Activated B cell treated with CpG ODN at 0.5 μM for 24 hours (primary cell): ENCODE results near the gene KIAA0825. TPM values are rescaled to one million over a fixed set of nuclear protein-coding genes. Genes with fewer than 3 reads are reported as not detected.

Source experiments
- ATAC-seq: fragments of 200-7000 bp; cut with Tn5 transposase; one replicate; pipeline ENCODE4 v1.10.0; 2021; ENCODE audit warnings: low read depth, mild to moderate bottlenecking, moderate library complexity
- CTCF ChIA-PET: fragments of 350-600 bp; sonication (Branson Sonifier 250); formaldehyde crosslinking; loops from one replicate; lab custom pipeline; 2021; ENCODE audit warnings: antibody characterized with exemption; lab: Charles Lee
- POLR2A ChIA-PET: fragments of 350-600 bp; sonication (Branson Sonifier 250); formaldehyde crosslinking; loops from one replicate; lab custom pipeline; 2021; ENCODE audit warnings: antibody characterized with exemption; lab: Charles Lee
- DNase-seq: peaks from one replicate; pipeline ENCODE4 v3.0.0; 2022
- H3K27ac Mint-ChIP-seq: one replicate; pipeline ENCODE4 v1.8.0; 2020; ENCODE audit warnings: mixed read lengths
- H3K27me3 Mint-ChIP-seq: one replicate; pipeline ENCODE4 v1.8.0; 2021; ENCODE audit warnings: mixed read lengths
- H3K36me3 Mint-ChIP-seq: one replicate; pipeline ENCODE4 v1.8.0; 2021; ENCODE audit warnings: low read depth, mixed read lengths
- H3K4me1 Mint-ChIP-seq: one replicate; pipeline ENCODE4 v1.8.0; 2021; ENCODE audit warnings: mixed read lengths
- H3K4me3 Mint-ChIP-seq: one replicate; pipeline ENCODE4 v1.8.0; 2020; ENCODE audit warnings: mild to moderate bottlenecking, mixed read lengths
- H3K9me3 Mint-ChIP-seq: one replicate; pipeline ENCODE4 v1.8.0; 2020; ENCODE audit warnings: mixed read lengths
- intact Hi-C: fragments of 100-400 bp; cut with micrococcal nuclease; formaldehyde crosslinking; loops from one replicate; pipeline ENCODE4 v1.15.1; 2024
- total RNA-seq: library from RNA; stranded (reverse); gene quantifications from 2 replicates; pipeline ENCODE4 v1.2.3, GENCODE V29; 2022
- TF ChIP-seq, protein P1 (sequence below): fragments of 200-600 bp; IDR thresholded peaks from one replicate; pipeline ENCODE4 v1.8.0; 2022; ENCODE audit warnings: antibody characterized with exemption, mild to moderate bottlenecking

Gene KIAA0825
- total RNA-seq, 1 donor from 2014 or later: 2.3 TPM

DNA sequence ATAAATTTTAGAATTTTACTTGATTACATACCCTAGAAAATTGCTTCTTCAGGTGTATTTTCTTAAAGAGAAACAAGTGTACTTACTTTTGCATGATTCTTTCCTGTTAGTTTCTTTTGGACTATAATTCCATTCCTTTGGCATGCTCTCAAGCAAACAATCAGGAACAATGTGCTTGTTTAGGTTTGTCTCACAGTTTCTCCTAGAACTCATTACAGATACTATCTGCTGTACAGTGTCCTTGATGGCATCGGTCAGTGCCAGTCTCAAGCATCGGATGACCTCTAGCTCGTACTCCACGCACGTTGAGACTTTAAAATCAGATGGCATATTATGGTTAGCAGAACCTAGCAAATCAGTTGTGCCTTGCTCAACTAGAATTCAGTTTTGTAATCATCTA is 214.9 kb downstream of the KIAA0825 start:
- TF ChIP-seq, protein P1, sequence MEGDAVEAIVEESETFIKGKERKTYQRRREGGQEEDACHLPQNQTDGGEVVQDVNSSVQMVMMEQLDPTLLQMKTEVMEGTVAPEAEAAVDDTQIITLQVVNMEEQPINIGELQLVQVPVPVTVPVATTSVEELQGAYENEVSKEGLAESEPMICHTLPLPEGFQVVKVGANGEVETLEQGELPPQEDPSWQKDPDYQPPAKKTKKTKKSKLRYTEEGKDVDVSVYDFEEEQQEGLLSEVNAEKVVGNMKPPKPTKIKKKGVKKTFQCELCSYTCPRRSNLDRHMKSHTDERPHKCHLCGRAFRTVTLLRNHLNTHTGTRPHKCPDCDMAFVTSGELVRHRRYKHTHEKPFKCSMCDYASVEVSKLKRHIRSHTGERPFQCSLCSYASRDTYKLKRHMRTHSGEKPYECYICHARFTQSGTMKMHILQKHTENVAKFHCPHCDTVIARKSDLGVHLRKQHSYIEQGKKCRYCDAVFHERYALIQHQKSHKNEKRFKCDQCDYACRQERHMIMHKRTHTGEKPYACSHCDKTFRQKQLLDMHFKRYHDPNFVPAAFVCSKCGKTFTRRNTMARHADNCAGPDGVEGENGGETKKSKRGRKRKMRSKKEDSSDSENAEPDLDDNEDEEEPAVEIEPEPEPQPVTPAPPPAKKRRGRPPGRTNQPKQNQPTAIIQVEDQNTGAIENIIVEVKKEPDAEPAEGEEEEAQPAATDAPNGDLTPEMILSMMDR: no peak
- Mint-ChIP-seq H3K27ac (no peak overlapping the region), H3K36me3 (no peaks in the 10 kb centered on the region), H3K4me3 (no peak overlapping the region), H3K4me1 (no peaks in the 10 kb centered on the region), H3K27me3 (no peaks in the 10 kb centered on the region), H3K9me3 (no peaks in the 10 kb centered on the region)
- ChIA-PET CTCF (no interaction called here), POLR2A (interaction anchor here (0.5 kb wide), 1 partner anchor 109 kb away, joined by 8 read pairs; no protein-coding TSS in a partner anchor)
- ATAC-seq: no peak
- intact Hi-C loops: no loop called here
- no peak for DNase-seq

GRCh38 chr5:94402096-94402495 is 216.3 kb downstream of the KIAA0825 start:
- intact Hi-C loops: no loop called here
- DNase-seq (no peak), ATAC-seq (no peak)
- no peaks in the 10 kb centered on the region for H3K4me1 Mint-ChIP-seq
- H3K27ac Mint-ChIP-seq: no peak overlapping the region
- ChIA-PET POLR2A (no interaction called here), CTCF (no interaction called here)
- no peaks in the 10 kb centered on the region for H3K27me3 Mint-ChIP-seq
- no peaks in the 10 kb centered on the region for H3K9me3 Mint-ChIP-seq
- TF ChIP-seq, protein P1: no peak
- no peaks in the 10 kb centered on the region for H3K36me3 Mint-ChIP-seq
- H3K4me3 Mint-ChIP-seq: no peak overlapping the region

- Mint-ChIP-seq H3K27ac (no peak overlapping the region), H3K4me3 (no peak overlapping the region), H3K9me3 (no peaks in the 10 kb centered on the region), H3K27me3 (no peaks in the 10 kb centered on the region), H3K36me3 (no peaks in the 10 kb centered on the region), H3K4me1 (no peaks in the 10 kb centered on the region)
- ChIA-PET CTCF (no interaction called here), POLR2A (no interaction called here)
- TF ChIP-seq, protein P1: no peak
- no peak for DNase-seq
- intact Hi-C loops: no loop called here
- ATAC-seq: no peak
Measured at GRCh38 chr5:94397508-94397907, 220.9 kb downstream of the KIAA0825 start.

DNA sequence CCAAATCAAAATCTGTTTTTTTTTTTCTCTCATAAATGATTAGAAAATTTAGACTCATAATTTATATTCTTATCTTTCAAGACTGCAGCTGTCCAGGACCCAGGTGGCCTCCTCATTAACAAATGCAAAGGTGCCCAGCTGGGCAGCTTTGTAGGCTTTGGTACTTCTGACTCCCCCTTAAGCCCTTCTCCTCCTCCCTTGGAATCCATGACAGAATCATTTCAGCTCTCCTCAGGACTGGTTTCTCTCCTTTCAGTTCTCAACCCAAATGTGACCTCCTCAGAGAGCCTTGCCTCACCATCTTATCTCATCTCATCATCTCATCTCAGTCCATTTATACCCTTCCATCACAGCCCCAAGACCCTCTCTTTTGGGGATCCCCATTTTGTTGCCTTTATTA is 221.7 kb downstream of the KIAA0825 start:
- Mint-ChIP-seq H3K9me3 (no peaks in the 10 kb centered on the region), H3K27me3 (no peaks in the 10 kb centered on the region), H3K27ac (no peak overlapping the region), H3K4me3 (no peak overlapping the region), H3K36me3 (no peaks in the 10 kb centered on the region), H3K4me1 (no peaks in the 10 kb centered on the region)
- ATAC-seq: no peak
- TF ChIP-seq, protein P1: no peak
- CTCF ChIA-PET: no interaction called here
- DNase-seq: no peak
- POLR2A ChIA-PET: no interaction called here
- intact Hi-C loops: no loop called here

DNA sequence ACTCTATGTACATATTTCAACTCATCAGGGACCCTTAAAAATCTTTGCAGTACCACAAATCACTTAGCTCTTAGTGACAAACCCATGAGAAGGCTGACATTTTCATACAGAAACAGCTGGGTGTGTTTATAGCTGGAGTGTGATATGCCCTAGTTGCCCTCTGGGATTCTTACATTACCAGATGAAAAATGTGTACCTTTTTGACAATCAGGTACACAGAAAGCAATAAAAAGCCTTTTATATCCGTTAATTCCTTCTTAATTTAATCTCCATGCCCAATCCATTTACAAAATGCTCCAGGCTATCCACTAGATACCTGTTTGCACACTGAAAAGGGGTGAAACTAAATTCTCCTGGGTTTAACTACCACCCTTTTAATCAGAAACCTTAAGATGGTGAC is 222.9 kb downstream of the KIAA0825 start:
- intact Hi-C loops: no loop called here
- Mint-ChIP-seq H3K27ac (no peak overlapping the region), H3K4me1 (no peaks in the 10 kb centered on the region), H3K27me3 (no peaks in the 10 kb centered on the region), H3K4me3 (no peak overlapping the region), H3K9me3 (no peaks in the 10 kb centered on the region), H3K36me3 (no peaks in the 10 kb centered on the region)
- TF ChIP-seq, protein P1: no peak
- DNase-seq: no peak
- CTCF ChIA-PET: no interaction called here
- no peak for ATAC-seq
- POLR2A ChIA-PET: no interaction called here
